Measurements from ENCODE around the gene USP3.

GRCh38 chr15:63489352-63489751, 15.0 kb upstream of the USP3 start:
- TF ChIP-seq CTCF (IDR thresholded peaks at IDR 0.05; ENCODE audit: extremely low read depth in 1 of 2, insufficient read depth in 1 of 2, low read depth in 1 of 2, low read length in 2 of 2) = no peak
- no peak for TF ChIP-seq POLR2AphosphoS5 (IDR thresholded peaks at IDR 0.05; ENCODE audit: insufficient read depth, low read depth, low read length)
- no peak for TF ChIP-seq MAX (IDR thresholded peaks at IDR 0.05; ENCODE audit: insufficient read depth, insufficient read length)
- no peak for TF ChIP-seq POLR2A (IDR thresholded peaks at IDR 0.05; ENCODE audit: low read depth, low read length)
- no peak for TF ChIP-seq EZH2 (IDR thresholded peaks at IDR 0.05; ENCODE audit: borderline replicate concordance, low read depth, low read length, severe bottlenecking)
- TF ChIP-seq FOS (IDR thresholded peaks at IDR 0.05; ENCODE audit: borderline replicate concordance, insufficient read depth, low read length) = no peak

Measured in endothelial cell of umbilical vein (primary cell).